GM23338 (cell line): ENCODE results near the gene SGO1.

Experiments used
- CREB1 ChIP-seq: fragments of 250-450 bp; sonication (Bioruptor Pico); IDR thresholded peaks from 2 replicates; pipeline ENCODE4 v1.5.0; 2020; ENCODE audit warnings: low read depth, mild to moderate bottlenecking, moderate library complexity
- CTCF ChIP-seq, 2 experiments: fragments of 200-600 bp in 1 of 2; sonication (generic) in 1 of 2; conservative IDR thresholded peaks; 2 replicates each; pipeline versions ENCODE4 v1.5.1 to v1.6.1; 2016 to 2017; ENCODE audit warnings: antibody characterized with exemption in 2 of 2, low read depth in 2 of 2, mild to moderate bottlenecking in 2 of 2, moderate library complexity in 1 of 2
- ETS1 ChIP-seq: IDR thresholded peaks from 2 replicates; pipeline ENCODE4 v1.6.1; 2016; ENCODE audit warnings: antibody characterized with exemption
- EZH2 ChIP-seq: fragments of 200-600 bp; sonication (generic); IDR thresholded peaks from one replicate; pipeline ENCODE4 v1.8.0; 2017; ENCODE audit warnings: antibody characterized with exemption, mild to moderate bottlenecking, low read depth; ENCODE audit not compliant: unreplicated experiment
- EZH2phosphoT487 ChIP-seq: fragments of 200-600 bp; sonication (generic); IDR thresholded peaks from one replicate; pipeline ENCODE4 v1.8.1; 2018; ENCODE audit warnings: antibody characterized with exemption; ENCODE audit not compliant: unreplicated experiment
- JUNB ChIP-seq: IDR thresholded peaks from one replicate; pipeline ENCODE4 v1.6.1; 2016; ENCODE audit warnings: antibody characterized with exemption; ENCODE audit not compliant: unreplicated experiment
- POLR2AphosphoS5 ChIP-seq: IDR thresholded peaks from 2 replicates; pipeline ENCODE4 v1.6.1; 2016; ENCODE audit warnings: antibody characterized with exemption, low read depth

- no peak for TF ChIP-seq CTCF (conservative IDR thresholded peaks at IDR 0.05; ENCODE audit: low read depth in 2 of 2)
- no peak for TF ChIP-seq POLR2AphosphoS5
- no peak for TF ChIP-seq JUNB
- no peak for TF ChIP-seq EZH2phosphoT487
- no peak for TF ChIP-seq CREB1
- TF ChIP-seq ETS1: no peak
- no peak for TF ChIP-seq EZH2
These were observed 40.1 kb downstream of the SGO1 start for GRCh38 chr3:20145874-20146273.
